Measurements from ENCODE around the gene TUBGCP6.

TUBGCP6 gene

DNA sequence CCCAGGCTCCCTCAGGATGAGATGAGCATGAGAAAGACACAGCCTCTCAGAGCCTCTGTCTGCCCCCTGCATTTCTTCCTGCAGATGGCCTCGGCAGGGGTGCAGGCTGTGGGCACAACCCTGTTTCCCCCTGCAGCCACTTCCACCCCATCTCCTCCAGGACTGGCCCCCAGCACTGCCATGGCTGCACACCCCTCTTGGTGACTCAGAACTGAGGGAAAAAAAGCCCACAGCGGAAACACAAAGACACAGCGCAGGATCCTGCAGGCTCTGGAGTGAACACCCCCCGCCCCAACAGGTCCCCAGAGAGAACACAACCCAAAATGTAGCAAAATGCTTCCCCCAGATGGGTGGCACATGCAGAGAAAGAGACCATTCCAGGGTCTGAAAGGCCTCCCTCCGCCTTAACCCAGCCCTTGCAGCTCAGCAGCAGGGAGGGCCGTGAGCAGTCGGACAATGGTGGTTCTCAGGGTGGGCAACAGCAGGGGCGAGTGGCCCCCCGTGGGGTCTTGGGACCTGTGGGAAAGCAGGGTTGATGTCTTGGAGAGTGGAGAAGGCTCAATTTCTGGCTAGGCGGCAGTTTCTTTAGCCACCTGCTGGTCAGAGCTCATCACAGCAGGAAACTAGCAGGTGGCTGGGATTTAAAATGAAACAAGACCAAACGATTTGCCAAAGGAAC, 8.0 kb downstream of the TUBGCP6 start:
- Histone ChIP-seq H3K27me3 (ENCODE audit: control insufficient read depth, low read length) (no peaks in the 10 kb centered on the region), H3K36me3 (ENCODE audit: control insufficient read depth, low read length) (peaks cover 49% of the 10 kb centered on the region), H3K27ac (ENCODE audit: low read depth, low read length) (no peak overlapping the region), H3K4me3 (ENCODE audit: low read length) (no peak overlapping the region), H3K79me2 (ENCODE audit: control insufficient read depth, low read length) (peaks cover 85% of the 10 kb centered on the region), H3F3A (ENCODE audit: control insufficient read depth, insufficient read depth) (0 out of 2 replicates have a peak, but pooled peaks cover 5% of the 10 kb centered on the region), H3K9me3 (ENCODE audit: control insufficient read depth, insufficient read depth, low read length) (peaks cover 6% of the 10 kb centered on the region; the same call in 1 of the 2 replicates), H3K4me2 (ENCODE audit: low read length) (no peak overlapping the region), H3K9me2 (replicated peaks; ENCODE audit: control insufficient read depth, low read length) (no peaks in the 10 kb centered on the region), H3K4me1 (ENCODE audit: control insufficient read depth, low read length) (peaks cover 8% of the 10 kb centered on the region), H4K20me1 (ENCODE audit: control insufficient read depth, insufficient read depth, low read depth, low read length) (peaks cover 10% of the 10 kb centered on the region; the same call in 1 of the 2 replicates)
- TF ChIP-seq, protein P1, sequence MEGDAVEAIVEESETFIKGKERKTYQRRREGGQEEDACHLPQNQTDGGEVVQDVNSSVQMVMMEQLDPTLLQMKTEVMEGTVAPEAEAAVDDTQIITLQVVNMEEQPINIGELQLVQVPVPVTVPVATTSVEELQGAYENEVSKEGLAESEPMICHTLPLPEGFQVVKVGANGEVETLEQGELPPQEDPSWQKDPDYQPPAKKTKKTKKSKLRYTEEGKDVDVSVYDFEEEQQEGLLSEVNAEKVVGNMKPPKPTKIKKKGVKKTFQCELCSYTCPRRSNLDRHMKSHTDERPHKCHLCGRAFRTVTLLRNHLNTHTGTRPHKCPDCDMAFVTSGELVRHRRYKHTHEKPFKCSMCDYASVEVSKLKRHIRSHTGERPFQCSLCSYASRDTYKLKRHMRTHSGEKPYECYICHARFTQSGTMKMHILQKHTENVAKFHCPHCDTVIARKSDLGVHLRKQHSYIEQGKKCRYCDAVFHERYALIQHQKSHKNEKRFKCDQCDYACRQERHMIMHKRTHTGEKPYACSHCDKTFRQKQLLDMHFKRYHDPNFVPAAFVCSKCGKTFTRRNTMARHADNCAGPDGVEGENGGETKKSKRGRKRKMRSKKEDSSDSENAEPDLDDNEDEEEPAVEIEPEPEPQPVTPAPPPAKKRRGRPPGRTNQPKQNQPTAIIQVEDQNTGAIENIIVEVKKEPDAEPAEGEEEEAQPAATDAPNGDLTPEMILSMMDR (IDR thresholded peaks at IDR 0.05; ENCODE audit: low read depth, low read length, poor library complexity, severe bottlenecking): peak; percentile 60
- TF ChIP-seq EZH2phosphoT487 (IDR thresholded peaks at IDR 0.05; ENCODE audit: borderline replicate concordance, low read length): no peak

DNA sequence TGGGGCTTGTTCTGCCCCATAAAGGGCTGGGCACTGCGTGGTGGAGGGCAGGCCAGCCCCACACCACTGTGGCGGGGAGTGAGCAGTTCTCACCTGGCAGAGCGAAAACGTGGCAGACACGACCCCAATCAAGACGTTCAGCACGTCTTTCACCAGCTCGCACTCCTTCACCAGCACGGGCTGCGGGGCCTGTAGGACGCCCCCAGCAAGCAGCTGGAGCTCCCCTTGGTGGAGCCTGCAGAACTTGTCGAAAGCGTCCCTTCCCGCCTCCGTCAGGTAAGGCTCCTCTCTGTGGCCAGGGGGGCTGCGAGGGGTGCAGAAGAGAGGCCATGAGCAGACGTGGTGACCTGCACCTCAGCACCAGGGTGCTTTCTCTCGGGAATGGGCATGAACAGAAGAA, 11.6 kb downstream of the TUBGCP6 start:
- H3K4me2 ChIP-seq (ENCODE audit: low read length): no peak overlapping the region
- no peak overlapping the region for H3K4me3 ChIP-seq (ENCODE audit: low read length)
- H4K20me1 ChIP-seq (ENCODE audit: control insufficient read depth, insufficient read depth, low read depth, low read length): no peaks in the 10 kb centered on the region
- TF ChIP-seq EZH2phosphoT487 (IDR thresholded peaks at IDR 0.05; ENCODE audit: borderline replicate concordance, low read length): no peak
- TF ChIP-seq, protein P1 (IDR thresholded peaks at IDR 0.05; ENCODE audit: low read depth, low read length, poor library complexity, severe bottlenecking): no peak
- H3F3A ChIP-seq (ENCODE audit: control insufficient read depth, insufficient read depth): 0 out of 2 replicates have a peak, but pooled peaks cover 5% of the 10 kb centered on the region
- H3K79me2 ChIP-seq (ENCODE audit: control insufficient read depth, low read length): peaks cover 51% of the 10 kb centered on the region
- H3K27me3 ChIP-seq (ENCODE audit: control insufficient read depth, low read length): no peaks in the 10 kb centered on the region
- H3K27ac ChIP-seq (ENCODE audit: low read depth, low read length): no peak overlapping the region
- no peaks in the 10 kb centered on the region for H3K9me2 ChIP-seq (replicated peaks; ENCODE audit: control insufficient read depth, low read length)
- H3K36me3 ChIP-seq (ENCODE audit: control insufficient read depth, low read length): peaks cover 43% of the 10 kb centered on the region
- H3K4me1 ChIP-seq (ENCODE audit: control insufficient read depth, low read length): no peaks in the 10 kb centered on the region
- peaks cover 6% of the 10 kb centered on the region; the same call in 1 of the 2 replicates for H3K9me3 ChIP-seq (ENCODE audit: control insufficient read depth, insufficient read depth, low read length)

DNA sequence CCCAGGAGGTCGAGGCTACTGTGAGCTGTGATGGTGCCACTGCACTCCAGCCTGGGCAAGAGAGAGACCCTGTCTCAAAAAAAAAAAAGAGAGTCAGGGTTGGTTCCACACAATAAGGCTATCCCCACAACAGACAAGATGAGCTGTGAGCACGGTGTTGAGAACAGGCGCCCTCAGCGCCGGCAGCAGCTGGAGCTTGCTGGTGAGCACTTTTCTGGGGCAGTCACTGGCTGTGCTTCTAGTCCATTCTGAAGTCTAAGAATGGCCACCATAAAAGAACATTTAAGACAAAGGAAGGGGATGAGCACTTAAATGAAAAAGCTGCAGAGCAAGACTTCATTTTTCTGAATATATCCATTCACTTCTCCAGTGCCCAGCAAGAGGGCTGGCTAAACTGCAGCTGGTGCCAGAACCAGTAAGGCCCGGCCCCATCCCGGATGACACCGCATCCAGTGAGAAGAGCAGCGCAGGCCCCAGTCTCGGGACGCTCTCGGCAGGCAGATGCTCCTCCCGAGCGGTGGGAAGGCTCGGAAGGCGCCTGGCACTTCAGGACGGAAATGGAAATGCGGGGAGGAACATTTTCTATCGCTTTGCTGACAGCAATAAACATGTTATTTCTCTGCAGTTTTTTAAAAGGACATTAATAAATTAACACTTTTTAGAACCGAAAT, 12.2 kb downstream of the TUBGCP6 start:
- TF ChIP-seq, protein P1 (IDR thresholded peaks at IDR 0.05; ENCODE audit: low read depth, low read length, poor library complexity, severe bottlenecking): no peak
- no peak for TF ChIP-seq EZH2phosphoT487 (IDR thresholded peaks at IDR 0.05; ENCODE audit: borderline replicate concordance, low read length)
- peaks cover 6% of the 10 kb centered on the region; the same call in 1 of the 2 replicates for H3K9me3 ChIP-seq (ENCODE audit: control insufficient read depth, insufficient read depth, low read length)

More for the DNA sequence above, 12.2 kb downstream of the TUBGCP6 start:
- Histone ChIP-seq H4K20me1 (ENCODE audit: control insufficient read depth, insufficient read depth, low read depth, low read length) (no peaks in the 10 kb centered on the region), H3K27ac (ENCODE audit: low read depth, low read length) (no peak overlapping the region), H3K36me3 (ENCODE audit: control insufficient read depth, low read length) (peaks cover 41% of the 10 kb centered on the region), H3F3A (ENCODE audit: control insufficient read depth, insufficient read depth) (0 out of 2 replicates have a peak, but pooled peaks cover 5% of the 10 kb centered on the region), H3K4me3 (ENCODE audit: low read length) (no peak overlapping the region), H3K27me3 (ENCODE audit: control insufficient read depth, low read length) (no peaks in the 10 kb centered on the region), H3K9me2 (replicated peaks; ENCODE audit: control insufficient read depth, low read length) (no peaks in the 10 kb centered on the region), H3K4me2 (ENCODE audit: low read length) (no peak overlapping the region), H3K4me1 (ENCODE audit: control insufficient read depth, low read length) (no peaks in the 10 kb centered on the region), H3K79me2 (ENCODE audit: control insufficient read depth, low read length) (peaks cover 46% of the 10 kb centered on the region)
